Stimulated activated CD4-positive, alpha-beta T cell treated with anti-CD3 and anti-CD28 coated beads, Interleukin-1b, Interleukin-23, amount 100 ng/mL, for 1 hour (primary cell): ENCODE data around the gene ZDHHC7.

Experiments
- DNase-seq, 2 donors: peaks; one replicate each; pipeline ENCODE4 v3.0.0-alpha.2; 2020; ENCODE audit warnings: low read depth in 2 of 2

The ZDHHC7 gene

GRCh38 chr16:84965428-84966415 lies 45.6 kb downstream of the ZDHHC7 start:
- no peak for DNase-seq

- no peak for DNase-seq
Measured at GRCh38 chr16:84964386-84965128, 46.8 kb downstream of the ZDHHC7 start.

- DNase-seq, result no peak
Measured at GRCh38 chr16:84963066-84963465, 48.3 kb downstream of the ZDHHC7 start.

- DNase-seq, result no peak
Measured at GRCh38 chr16:84960942-84961341, 50.4 kb downstream of the ZDHHC7 start.

- no peak for DNase-seq
Measured at GRCh38 chr16:84959784-84960417, 51.4 kb downstream of the ZDHHC7 start.

GRCh38 chr16:84959045-84959576 lies 52.2 kb downstream of the ZDHHC7 start:
- no peak for DNase-seq

GRCh38 chr16:84957792-84958191 lies 53.5 kb downstream of the ZDHHC7 start:
- no peak for DNase-seq

- DNase-seq, result no peak
Measured at GRCh38 chr16:84957192-84957591, 54.1 kb downstream of the ZDHHC7 start.

- no peak for DNase-seq
Measured at GRCh38 chr16:84955427-84955826, 55.9 kb downstream of the ZDHHC7 start.

- no peak for DNase-seq
Measured at GRCh38 chr16:84953190-84953746, 58.1 kb downstream of the ZDHHC7 start.

GRCh38 chr16:84952335-84953189 lies 58.8 kb downstream of the ZDHHC7 start:
- peak; percentile 44 to 46 for DNase-seq

GRCh38 chr16:84950906-84951305 lies 60.4 kb downstream of the ZDHHC7 start:
- no peak for DNase-seq

- no peak for DNase-seq
Measured at GRCh38 chr16:84949772-84950436, 61.4 kb downstream of the ZDHHC7 start.

- DNase-seq, result no peak
Measured at GRCh38 chr16:84948851-84949610, 62.3 kb downstream of the ZDHHC7 start.

- DNase-seq, result no peak
Measured at GRCh38 chr16:84947996-84948850, 63.1 kb downstream of the ZDHHC7 start.

GRCh38 chr16:84947022-84947421 lies 64.3 kb downstream of the ZDHHC7 start:
- DNase-seq, result no peak

- DNase-seq, result no peak
Measured at GRCh38 chr16:84943620-84944019, 67.7 kb downstream of the ZDHHC7 start.

- DNase-seq, result no peak
Measured at GRCh38 chr16:84942786-84943185, 68.5 kb downstream of the ZDHHC7 start.
